Upper lobe of left lung (tissue), 6 donors: ENCODE measurements around the gene ADCY3. TPM values are rescaled to one million over a fixed set of nuclear protein-coding genes. Genes with fewer than 3 reads are reported as not detected.

Experiments
- ATAC-seq, 2 donors: fragments of 200-7000 bp; cut with Tn5 transposase; one replicate each; pipeline ENCODE4 v1.9.1; 2022; ENCODE audit warnings: mild to moderate bottlenecking in 2 of 2, moderate library complexity in 2 of 2; ENCODE audit not compliant: low FRiP score in 2 of 2
- DNase-seq, 2 donors: peaks; one replicate each; pipeline ENCODE4 v3.0.0-alpha.2; 2019 to 2020
- H3K27ac ChIP-seq, 4 donors: fragments of 200-600 bp; sonication (generic); one replicate each; pipeline ENCODE4 v1.5.1; 2016 to 2019
- H3K27me3 ChIP-seq, 4 donors: fragments of 200-600 bp; sonication (generic); one replicate each; pipeline ENCODE4 v1.5.1; 2017 to 2019
- H3K36me3 ChIP-seq, 4 donors: fragments of 200-600 bp; sonication (generic); one replicate each; pipeline ENCODE4 v1.5.1; 2016 to 2019
- H3K4me1 ChIP-seq, 4 donors: fragments of 200-600 bp; sonication (generic); one replicate each; pipeline ENCODE4 v1.5.1; 2018 to 2019
- H3K4me3 ChIP-seq, 4 donors: fragments of 200-600 bp; sonication (generic); one replicate each; pipeline ENCODE4 v1.5.1; 2017 to 2019; ENCODE audit warnings: mild to moderate bottlenecking in 2 of 4, moderate library complexity in 1 of 4
- H3K9me3 ChIP-seq, 4 donors: fragments of 200-600 bp; sonication (generic); one replicate each; pipeline ENCODE4 v1.5.1; 2018 to 2019
- CTCF ChIP-seq, 6 experiments: fragments of 450-650 bp in 4 of 6; fragments of 200-600 bp in 2 of 6; sonication (generic) in 2 of 6; IDR thresholded peaks; one replicate each; pipeline ENCODE4 v1.5.1; 2016 to 2019; ENCODE audit warnings: antibody characterized with exemption in 6 of 6
- EP300 ChIP-seq, 4 donors: sonication (generic); formaldehyde crosslinking; IDR thresholded peaks; one replicate each; pipeline ENCODE4 v1.5.1; 2017; ENCODE audit warnings: antibody characterized with exemption in 4 of 4, control low read depth in 2 of 4
- POLR2A ChIP-seq, 4 donors: fragments of 450-650 bp; IDR thresholded peaks; one replicate each; pipeline ENCODE4 v1.5.1; 2016 to 2017; ENCODE audit warnings: antibody characterized with exemption in 4 of 4, mild to moderate bottlenecking in 2 of 4
- POLR2AphosphoS5 ChIP-seq, 2 donors: sonication (generic); formaldehyde crosslinking; IDR thresholded peaks; one replicate each; pipeline ENCODE4 v1.5.1; 2017; ENCODE audit warnings: antibody characterized with exemption in 2 of 2
- WGBS, 2 donors: methylation state at CpG; one replicate each; pipeline ENCODE4 v1.1.5; 2017 to 2018; 5-methylcytosine and 5-hydroxymethylcytosine counted together
- total RNA-seq, 6 donors: library from RNA; depleted of rRNA in 4 of 6; stranded (reverse); fragments of >200 nt in 4 of 6; gene quantifications; one replicate each; pipeline versions ENCODE4 v1.1.0 to v1.2.1, GENCODE V29; 2016 to 2021
- donor health status: DM: no; HTN: no; CAD: no; lungs with moderate emphysema.
- donor health status: DM: no; HTN: yes; CAD: no; lungs with severe emphysema.

ADCY3 gene
- total RNA-seq, 6 donors from 2014 or later, result 17.5 to 83.5 (median 36.5) TPM

- ATAC-seq, result no peak
- no peak overlapping the region for H3K27ac ChIP-seq
- WGBS, 2 donors, result 94 to 96% methylated on average over 29 to 31 of the region's 32 CpGs
Measured at GRCh38 chr2:24833821-24834732, 86.0 kb downstream of the ADCY3 start.

DNA sequence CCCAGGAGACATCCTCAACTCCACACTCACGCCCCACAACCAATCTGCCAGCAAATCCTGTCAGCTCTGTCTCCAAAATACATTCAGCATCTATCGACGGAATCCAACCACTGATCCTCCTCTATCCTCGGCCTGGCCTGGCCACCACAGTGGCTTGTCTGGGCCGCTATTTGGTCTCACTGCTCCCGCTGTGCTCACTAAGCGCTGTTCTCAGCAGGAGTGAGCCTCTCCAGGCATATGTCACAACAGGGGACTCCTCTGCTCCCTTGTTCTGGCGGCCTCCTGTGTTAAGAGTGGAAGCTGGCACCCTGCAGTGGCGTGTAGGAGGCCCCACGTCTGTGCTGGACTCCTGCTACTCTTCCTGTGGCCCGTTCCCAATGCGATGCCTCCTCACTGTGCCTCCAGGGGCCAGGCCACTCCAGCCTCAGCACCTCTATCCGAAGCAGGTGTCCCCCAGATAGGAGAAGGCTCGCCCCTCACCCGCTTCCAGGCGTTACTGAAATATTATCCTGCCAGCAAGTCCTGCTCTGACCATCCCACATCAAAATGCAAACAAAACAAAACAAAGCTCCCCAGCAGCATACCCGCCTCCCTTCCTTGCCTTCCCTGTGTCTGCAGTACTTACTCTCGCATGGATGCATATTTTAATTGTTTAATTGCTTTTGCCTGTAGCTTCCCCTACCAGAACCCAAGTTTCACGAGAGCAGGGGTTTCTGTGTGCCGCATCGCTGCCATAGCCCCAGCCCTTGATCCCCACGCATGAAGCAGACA lies 86.9 kb downstream of the ADCY3 start:
- no peak overlapping the region for H3K4me3 ChIP-seq
- H3K4me1 ChIP-seq, result no peaks in the 10 kb centered on the region
- H3K36me3 ChIP-seq, result peaks cover 0 to 15% (median 5%) of the 10 kb centered on the region in 4 donors
- no peaks in the 10 kb centered on the region for H3K27me3 ChIP-seq
- no peaks in the 10 kb centered on the region for H3K9me3 ChIP-seq
- no peak overlapping the region for H3K27ac ChIP-seq
- DNase-seq (no peak), ATAC-seq (no peak)
- TF ChIP-seq POLR2A (IDR thresholded peaks at IDR 0.05) (no peak), POLR2AphosphoS5 (IDR thresholded peaks at IDR 0.05) (no peak), EP300 (IDR thresholded peaks at IDR 0.05) (no peak), CTCF (IDR thresholded peaks at IDR 0.05) (no peak)
- WGBS, 2 donors, result 91% methylated on average over 22 of the region's 22 CpGs

More at GRCh38 chr2:24833821-24834732, 86.0 kb downstream of the ADCY3 start:
- Histone ChIP-seq H3K27me3 (no peaks in the 10 kb centered on the region), H3K9me3 (no peaks in the 10 kb centered on the region), H3K4me1 (no peaks in the 10 kb centered on the region), H3K36me3 (peaks cover 0 to 18% (median 5%) of the 10 kb centered on the region in 4 donors), H3K4me3 (no peak overlapping the region)
- no peak for TF ChIP-seq CTCF (IDR thresholded peaks at IDR 0.05)
- no peak for DNase-seq

- Histone ChIP-seq H3K27me3 (no peaks in the 10 kb centered on the region), H3K27ac (no peak overlapping the region), H3K4me3 (no peak overlapping the region), H3K4me1 (peaks cover under 1 to 5% (median 4%) of the 10 kb centered on the region in 4 donors), H3K36me3 (peaks cover 0 to 15% (median 5%) of the 10 kb centered on the region in 4 donors), H3K9me3 (no peaks in the 10 kb centered on the region)
- WGBS, 2 donors, result 76 to 79% methylated on average over 9 of the region's 9 CpGs
- TF ChIP-seq POLR2A (IDR thresholded peaks at IDR 0.05) (no peak), CTCF (IDR thresholded peaks at IDR 0.05) (no peak), EP300 (IDR thresholded peaks at IDR 0.05) (no peak), POLR2AphosphoS5 (IDR thresholded peaks at IDR 0.05) (no peak)
- DNase-seq (no peak), ATAC-seq (no peak)
Measured at GRCh38 chr2:24832521-24832920, 87.5 kb downstream of the ADCY3 start.

GRCh38 chr2:24832073-24832461 lies 88.0 kb downstream of the ADCY3 start:
- TF ChIP-seq POLR2A (IDR thresholded peaks at IDR 0.05) (no peak), EP300 (IDR thresholded peaks at IDR 0.05) (no peak), CTCF (IDR thresholded peaks at IDR 0.05) (no peak), POLR2AphosphoS5 (IDR thresholded peaks at IDR 0.05) (no peak)
- Histone ChIP-seq H3K9me3 (no peaks in the 10 kb centered on the region), H3K4me1 (peaks cover 5 to 10% (median 8%) of the 10 kb centered on the region in 4 donors), H3K27me3 (no peaks in the 10 kb centered on the region), H3K4me3 (no peak overlapping the region), H3K27ac (no peak overlapping the region), H3K36me3 (peaks cover 0 to 15% (median 5%) of the 10 kb centered on the region in 4 donors)
- 70 to 77% methylated on average over 14 of the region's 14 CpGs for WGBS, 2 donors
- DNase-seq, result no peak
- no peak for ATAC-seq
